ENCODE results near the gene FAM13B. TPM values are rescaled to one million over a fixed set of nuclear protein-coding genes. Genes with fewer than 3 reads are reported as not detected.

Gene FAM13B
- total and polyA plus RNA-seq, 9 of the 15 experiments (the other 6 are each of a cell fraction or from before 2014, with no cell fraction given): 2.3 to 21.6 (median 14.1) TPM

- TF ChIP-seq MIER1 (IDR thresholded peaks at IDR 0.05; ENCODE audit: low read depth) (no peak), ZBTB8A (IDR thresholded peaks at IDR 0.05; ENCODE audit: partially characterized antibody) (no peak), HNRNPUL1 (IDR thresholded peaks at IDR 0.05; ENCODE audit: low read length) (no peak), GTF2F1 (IDR thresholded peaks at IDR 0.05; ENCODE audit: low read depth, low read length) (no peak), ELK3 (CRISPR knock-in tag; IDR thresholded peaks at IDR 0.05) (no peak), ETV6 (IDR thresholded peaks at IDR 0.05; ENCODE audit: borderline replicate concordance in 1 of 2, low read depth in 2 of 2, low read length in 1 of 2) (no peak), ETV6 (CRISPR knock-in tag; IDR thresholded peaks at IDR 0.05; ENCODE audit: borderline replicate concordance) (no peak), STAT5B (CRISPR knock-in tag; IDR thresholded peaks at IDR 0.05) (no peak), ZSCAN29 (IDR thresholded peaks at IDR 0.05) (no peak), SETDB1 (IDR thresholded peaks at IDR 0.05; ENCODE audit: low read length) (no peak), ZBTB12 (CRISPR knock-in tag; IDR thresholded peaks at IDR 0.05) (no peak), BRD4 (IDR thresholded peaks at IDR 0.05) (no peak), SUPT5H (IDR thresholded peaks at IDR 0.05) (no peak)
- intact Hi-C loops (cut with micrococcal nuclease) (no loop called here), in situ Hi-C loops (cut with MboI) (no loop called here)
- ATAC-seq (no peak), DNase-seq (ENCODE audit: extremely low read depth in 1 of 4, low spot score in 3 of 4) (no peak), FAIRE-seq (no peak)
- Histone ChIP-seq H3K4me2 (ENCODE audit: insufficient read depth, low read length) (no peak overlapping the region), H3K27ac (ENCODE audit: extremely low read depth, low read depth, low read length) (no peak overlapping the region), H3K36me3 (ENCODE audit: control insufficient read depth, insufficient read depth, low read length) (peaks cover 59% of the 10 kb centered on the region), H4K20me1 (replicated peaks; ENCODE audit: control insufficient read depth, insufficient read depth, low read length) (no peaks in the 10 kb centered on the region), H3K4me1 (replicated peaks in 1 of 2; ENCODE audit: control insufficient read depth in 2 of 2, insufficient read depth in 2 of 2, low read length in 2 of 2) (no peaks in the 10 kb centered on the region), H3K9me1 (ENCODE audit: control insufficient read depth, insufficient read depth, low read length) (no peaks in the 10 kb centered on the region), H3K9me3 (replicated peaks; ENCODE audit: control insufficient read depth, insufficient read depth, low read depth, low read length) (no peaks in the 10 kb centered on the region), H3K27me3 (ENCODE audit: control insufficient read depth in 2 of 2, insufficient read depth in 2 of 2, low read length in 2 of 2) (no peaks in the 10 kb centered on the region), H3K79me2 (ENCODE audit: control insufficient read depth, insufficient read depth, low read length) (no peaks in the 10 kb centered on the region), H3K9ac (ENCODE audit: insufficient read depth in 1 of 2, low read depth in 2 of 2, low read length in 2 of 2) (no peak overlapping the region), H3K4me3 (no peak overlapping the region), H2AFZ (ENCODE audit: low read depth, low read length) (no peak overlapping the region)
- WGBS (ENCODE audit: insufficient coverage, low coverage, missing lambda C conversion rate): 93% methylated on average over 1 of the region's 1 CpG
- ChIA-PET POLR2A (no interaction called here), CTCF (ENCODE audit: low intra/inter-chr PET ratio) (no interaction called here)
- no TSS peak for BruUV-seq (replicated peaks)
Observed at GRCh38 chr5:137938751-137939143, 94.1 kb downstream of the FAM13B start.
